IMR-90 (cell line): ENCODE measurements around the gene UROD. TPM values are rescaled to one million over a fixed set of nuclear protein-coding genes. Genes with fewer than 3 reads are reported as not detected.

Experiments
- ATAC-seq: fragments of 200-7000 bp; cut with Tn5 transposase; 2 replicates; pipeline ENCODE4 v1.9.1; 2020; ENCODE audit warnings: low read depth, mild to moderate bottlenecking, moderate library complexity
- BruUV-seq: library from RNA; stranded (reverse); fragments of 400-500 nt; replicated peaks from 2 replicates; lab custom pipeline; 2021; lab: Mats Ljungman, UMichigan
- CTCF ChIA-PET: fragments of 300-600 bp; formaldehyde crosslinking; extraction: SDS; loops from one replicate; lab custom pipeline; 2021; ENCODE audit warnings: antibody characterized with exemption; lab: Yijun Ruan, JAX
- POLR2A ChIA-PET: fragments of 300-600 bp; sonication (Branson Sonifier 250); formaldehyde crosslinking; loops from one replicate; lab custom pipeline; 2022; ENCODE audit warnings: antibody characterized with exemption; ENCODE audit not compliant: unreplicated experiment; lab: Charles Lee
- DNase-seq: peaks from one replicate; pipeline ENCODE4 v3.0.0; 2013
- H2AFZ ChIP-seq: replicated peaks from 2 replicates; pipeline ENCODE3; 2013; ENCODE audit warnings: low read length, mild to moderate bottlenecking; ENCODE audit not compliant: poor library complexity
- H2AK5ac ChIP-seq: 2 replicates; pipeline ENCODE4 v1.6.1; 2013; ENCODE audit warnings: low read depth, low read length, inconsistent platforms
- H2AK9ac ChIP-seq: replicated peaks from 2 replicates; pipeline ENCODE3; 2013; ENCODE audit warnings: mild to moderate bottlenecking, low read depth, low read length, moderate library complexity; ENCODE audit not compliant: poor library complexity
- H2BK120ac ChIP-seq: 2 replicates; pipeline ENCODE4 v1.6.1; 2013; ENCODE audit warnings: low read depth, low read length, inconsistent platforms
- H2BK15ac ChIP-seq: 3 replicates; pipeline ENCODE4 v1.6.1; 2013; ENCODE audit warnings: low read depth, low read length, inconsistent platforms
- H2BK20ac ChIP-seq: 2 replicates; pipeline ENCODE4 v1.6.1; 2013; ENCODE audit warnings: low read depth, mild to moderate bottlenecking, inconsistent platforms, low read length, moderate library complexity
- H2BK5ac ChIP-seq: 2 replicates; pipeline ENCODE4 v1.6.1; 2013; ENCODE audit warnings: mild to moderate bottlenecking, low read depth, low read length, inconsistent platforms; ENCODE audit not compliant: poor library complexity, severe bottlenecking
- H3K14ac ChIP-seq: replicated peaks from 2 replicates; pipeline ENCODE4 v1.6.1; 2013; ENCODE audit warnings: low read depth, low read length, inconsistent platforms
- H3K18ac ChIP-seq: 2 replicates; pipeline ENCODE4 v1.6.1; 2013; ENCODE audit warnings: low read depth, low read length, control low read depth
- H3K23ac ChIP-seq: 2 replicates; pipeline ENCODE4 v1.6.1; 2013; ENCODE audit warnings: low read depth, low read length, inconsistent platforms
- H3K27ac ChIP-seq: 2 replicates; pipeline ENCODE4 v1.5.1; 2013; ENCODE audit warnings: mild to moderate bottlenecking, control low read depth, low read length; ENCODE audit not compliant: insufficient read depth
- H3K27me3 ChIP-seq: 2 replicates; pipeline ENCODE4 v1.6.1; 2013; ENCODE audit warnings: low read length; ENCODE audit not compliant: control insufficient read depth, insufficient read depth
- H3K36me3 ChIP-seq: 2 replicates; pipeline ENCODE4 v1.6.1; 2013; ENCODE audit warnings: low read length, mixed read lengths; ENCODE audit not compliant: control insufficient read depth, insufficient read depth
- H3K4ac ChIP-seq: 2 replicates; pipeline ENCODE4 v1.6.1; 2013; ENCODE audit warnings: low read depth, low read length, inconsistent platforms
- H3K4me1 ChIP-seq: 2 replicates; pipeline ENCODE4 v1.6.1; 2013; ENCODE audit warnings: low read length, mixed read lengths; ENCODE audit not compliant: control insufficient read depth, insufficient read depth
- H3K4me2 ChIP-seq: 2 replicates; pipeline ENCODE4 v1.6.1; 2013; ENCODE audit warnings: low read depth, mild to moderate bottlenecking, control low read depth, low read length, moderate library complexity
- H3K4me3 ChIP-seq: 2 replicates; pipeline ENCODE4 v1.5.1; 2013; ENCODE audit warnings: low read depth, mild to moderate bottlenecking, control low read depth, low read length, moderate library complexity; ENCODE audit not compliant: insufficient read depth
- H3K56ac ChIP-seq: 2 replicates; pipeline ENCODE4 v1.6.1; 2013; ENCODE audit warnings: low read length, inconsistent platforms; ENCODE audit not compliant: insufficient read depth; ENCODE audit errors: extremely low read depth
- H3K79me1 ChIP-seq, 2 experiments: 2 replicates each; pipeline ENCODE4 v1.6.1; 2013; ENCODE audit warnings: low read length in 2 of 2, inconsistent platforms in 1 of 2, low read depth in 1 of 2
- H3K9ac ChIP-seq: 2 replicates; pipeline ENCODE4 v1.6.1; 2013; ENCODE audit warnings: low read depth, low read length, control low read depth
- H3K9me1 ChIP-seq: 2 replicates; pipeline ENCODE4 v1.6.1; 2013; ENCODE audit warnings: low read length, inconsistent platforms; ENCODE audit not compliant: insufficient read depth
- H3K9me3 ChIP-seq: 2 replicates; pipeline ENCODE4 v1.6.1; 2013; ENCODE audit warnings: low read length; ENCODE audit not compliant: control insufficient read depth, insufficient read depth
- H4K20me1 ChIP-seq: 2 replicates; pipeline ENCODE4 v1.6.1; 2013; ENCODE audit warnings: low read length, inconsistent platforms; ENCODE audit not compliant: insufficient read depth
- H4K5ac ChIP-seq: 2 replicates; pipeline ENCODE4 v1.6.1; 2013; ENCODE audit warnings: mild to moderate bottlenecking, low read depth, low read length, control low read depth
- H4K8ac ChIP-seq, 2 experiments: 2 replicates each; pipeline ENCODE4 v1.6.1; 2013; ENCODE audit warnings: low read depth in 2 of 2, low read length in 2 of 2, control low read depth in 1 of 2, inconsistent platforms in 1 of 2
- H4K91ac ChIP-seq: 2 replicates; pipeline ENCODE4 v1.6.1; 2013; ENCODE audit warnings: low read depth, low read length, inconsistent platforms; ENCODE audit not compliant: insufficient read depth
- BHLHE40 ChIP-seq: fragments of 150-350 bp; IDR thresholded peaks from 2 replicates; pipeline ENCODE4 v1.6.1; 2016; ENCODE audit warnings: mild to moderate bottlenecking, low read depth, low read length
- CEBPB ChIP-seq: IDR thresholded peaks from 2 replicates; pipeline ENCODE4 v1.6.1; 2012; ENCODE audit warnings: low read depth, low read length, improper control_type of control experiment
- CHD1 ChIP-seq: IDR thresholded peaks from 2 replicates; pipeline ENCODE4 v1.6.1; 2012; ENCODE audit warnings: low read depth, low read length, improper control_type of control experiment
- CTCF ChIP-seq: conservative IDR thresholded peaks from 2 replicates; pipeline ENCODE4 v1.5.1; 2012; ENCODE audit warnings: mild to moderate bottlenecking, low read depth, low read length, improper control_type of control experiment
- ELK1 ChIP-seq: fragments of 150-350 bp; IDR thresholded peaks from 2 replicates; pipeline ENCODE4 v1.6.1; 2016; ENCODE audit warnings: low read depth, mild to moderate bottlenecking, low read length, moderate library complexity, borderline replicate concordance
- FOS ChIP-seq: fragments of 150-350 bp; IDR thresholded peaks from 2 replicates; pipeline ENCODE4 v1.6.1; 2016; ENCODE audit warnings: low read depth, low read length
- MAFK ChIP-seq: IDR thresholded peaks from 2 replicates; pipeline ENCODE4 v1.6.1; 2012; ENCODE audit warnings: low read depth, low read length, improper control_type of control experiment
- MAZ ChIP-seq: IDR thresholded peaks from 2 replicates; pipeline ENCODE4 v1.6.1; 2012; ENCODE audit warnings: low read depth, mild to moderate bottlenecking, low read length, improper control_type of control experiment, moderate library complexity, borderline replicate concordance
- MXI1 ChIP-seq: IDR thresholded peaks from 2 replicates; pipeline ENCODE4 v1.6.1; 2012; ENCODE audit warnings: low read depth, mild to moderate bottlenecking, low read length, moderate library complexity, borderline replicate concordance
- NFE2L2 ChIP-seq: fragments of 150-350 bp; IDR thresholded peaks from 2 replicates; pipeline ENCODE4 v1.6.1; 2016; ENCODE audit warnings: low read depth, mild to moderate bottlenecking, low read length
- POLR2A ChIP-seq: IDR thresholded peaks from 2 replicates; pipeline ENCODE4 v1.6.1; 2012; ENCODE audit warnings: mild to moderate bottlenecking, low read depth, low read length
- RAD21 ChIP-seq: IDR thresholded peaks from 2 replicates; pipeline ENCODE4 v1.6.1; 2012; ENCODE audit warnings: low read length, improper control_type of control experiment
- RCOR1 ChIP-seq: IDR thresholded peaks from 2 replicates; pipeline ENCODE4 v1.6.1; 2012; ENCODE audit warnings: mild to moderate bottlenecking, low read length, improper control_type of control experiment; ENCODE audit not compliant: insufficient replicate concordance
- RFX5 ChIP-seq: IDR thresholded peaks from 2 replicates; pipeline ENCODE4 v1.8.0; 2012; ENCODE audit warnings: low read depth, mild to moderate bottlenecking, low read length, moderate library complexity
- SMC3 ChIP-seq: fragments of 150-350 bp; IDR thresholded peaks from 2 replicates; pipeline ENCODE4 v1.6.1; 2016; ENCODE audit warnings: low read depth, mild to moderate bottlenecking, antibody characterized with exemption, low read length, moderate library complexity
- USF2 ChIP-seq: fragments of 150-350 bp; IDR thresholded peaks from 2 replicates; pipeline ENCODE4 v1.6.1; 2017; ENCODE audit warnings: mild to moderate bottlenecking, antibody characterized with exemption, low read length, low read depth
- WGBS, 2 experiments: methylation state at CpG; one replicate each; pipeline versions ENCODE4 v1.1.5 to v1.1.7; 2013; ENCODE audit warnings: missing lambda C conversion rate in 2 of 2; ENCODE audit not compliant: insufficient read length in 1 of 2; ENCODE audit errors: extremely low coverage in 2 of 2; 5-methylcytosine and 5-hydroxymethylcytosine counted together
- dilution Hi-C: fragments of 300-500 bp; cut with HindIII; formaldehyde crosslinking; loops from one replicate; pipeline ENCODE4 v1.14.3; 2018; ENCODE audit warnings: low sequenced_read_pairs; ENCODE audit not compliant: unreplicated experiment
- in situ Hi-C: fragments of 300-500 bp; cut with MboI; formaldehyde crosslinking; loops from 3 replicates; pipeline ENCODE4 v1.14.3; 2019; ENCODE audit warnings: low sequenced_read_pairs, inconsistent platforms, mixed read lengths
- intact Hi-C: fragments of 100-400 bp; cut with micrococcal nuclease; formaldehyde crosslinking; loops from 2 replicates; pipeline ENCODE4 v1.10.0; 2022
- polyA plus RNA-seq, 3 experiments: library from polyadenylated mRNA; depleted of rRNA; stranded (reverse); fragments of >200 nt; gene quantifications; 2 replicates each; pipeline ENCODE4 v1.2.3, GENCODE V29; 2012; ENCODE audit warnings: low replicate concordance in 1 of 3
- total RNA-seq: library from RNA; depleted of rRNA; stranded (reverse); fragments of >200 nt; gene quantifications from 2 replicates; pipeline ENCODE4 v1.2.3, GENCODE V29; 2012

UROD gene
- total and polyA plus RNA-seq, 2 of the 4 experiments (the other 2 are of a cell fraction) = 220 to 224 TPM

GRCh38 chr1:45008516-45008915 is 3.5 kb upstream of the UROD start:
- dilution Hi-C loops (no loop called here), in situ Hi-C loops (no loop called here), intact Hi-C loops (no loop called here)
- H2BK120ac ChIP-seq = no peak overlapping the region
- H4K20me1 ChIP-seq = peaks cover 6% of the 10 kb centered on the region; the same call in 1 of the 2 replicates
- no peak overlapping the region for H2AK9ac ChIP-seq
- TF ChIP-seq SMC3 = no peak
- no peak for TF ChIP-seq BHLHE40
- no peak for TF ChIP-seq CHD1
- TF ChIP-seq RCOR1 = no peak
- no peak for TF ChIP-seq MAFK
- TF ChIP-seq RAD21 = no peak
- TF ChIP-seq CTCF = no peak
- TF ChIP-seq MXI1 = no peak
- no peak for TF ChIP-seq FOS
- TF ChIP-seq POLR2A = no peak
- no peak for TF ChIP-seq RFX5
- TF ChIP-seq CEBPB = no peak
- no peak for TF ChIP-seq ELK1
- no peak for TF ChIP-seq MAZ
- TF ChIP-seq USF2 = no peak
- TF ChIP-seq NFE2L2 = no peak
- H4K5ac ChIP-seq = no peak overlapping the region
- no peak overlapping the region for H3K4me3 ChIP-seq
- peaks cover 10% of the 10 kb centered on the region for H3K4me1 ChIP-seq
- H4K91ac ChIP-seq = no peak overlapping the region
- H3K79me1 ChIP-seq = peaks cover 21 to 46% of the 10 kb centered on the region in 2 experiments
- WGBS, 2 experiments = 100% methylated on average over 3 of the region's 12 CpGs; no CpG with 5 or more reads in 1 of the 2 experiments
- H4K8ac ChIP-seq = no peak overlapping the region
- H3K4me2 ChIP-seq = no peak overlapping the region
- no peak overlapping the region for H2AFZ ChIP-seq
- CTCF ChIA-PET = no interaction called here
- POLR2A ChIA-PET = no interaction called here
- H3K14ac ChIP-seq = no peak overlapping the region
- no peak overlapping the region for H2BK5ac ChIP-seq
- no peaks in the 10 kb centered on the region for H3K9me3 ChIP-seq
- ATAC-seq = no peak
- no TSS peak for BruUV-seq
- no peak overlapping the region for H2AK5ac ChIP-seq
- H3K9ac ChIP-seq = no peak overlapping the region
- peaks cover 58% of the 10 kb centered on the region for H3K36me3 ChIP-seq
- no peak overlapping the region for H3K27ac ChIP-seq
- no peak overlapping the region for H2BK15ac ChIP-seq
- no peak overlapping the region for H2BK20ac ChIP-seq
- no peak overlapping the region for H3K23ac ChIP-seq
- no peak overlapping the region for H3K18ac ChIP-seq
- no peak overlapping the region for H3K56ac ChIP-seq
- DNase-seq = no peak
- peaks cover 13% of the 10 kb centered on the region for H3K9me1 ChIP-seq
- H3K27me3 ChIP-seq = no peaks in the 10 kb centered on the region
- no peak overlapping the region for H3K4ac ChIP-seq
